Measurements from ENCODE around the gene SEC24D.

SEC24D gene

DNA sequence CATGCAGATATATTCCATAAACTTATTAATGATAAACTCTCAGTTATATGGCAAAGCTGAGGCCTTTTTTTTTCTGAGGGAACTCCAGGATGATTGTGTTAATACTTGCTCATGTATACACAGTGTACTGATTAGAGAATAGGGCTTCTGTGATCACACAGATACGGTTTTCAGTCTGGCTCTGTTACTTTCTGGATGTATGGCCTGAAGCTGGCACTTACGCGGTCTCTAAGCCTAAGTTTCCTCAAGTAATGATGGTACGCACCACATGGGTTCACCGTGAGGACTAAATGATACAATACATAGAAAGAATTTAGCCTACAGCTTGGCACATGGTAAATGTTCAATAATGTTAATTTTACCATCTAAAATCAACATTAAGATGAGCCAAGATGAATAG is 73.8 kb downstream of the SEC24D start:
- Histone ChIP-seq H3K4me1 (ENCODE audit: control insufficient read depth, insufficient read depth, low read length) (no peaks in the 10 kb centered on the region; the same call in 1 of the 2 replicates), H3K27me3 (ENCODE audit: control insufficient read depth, insufficient read depth, low read length) (no peaks in the 10 kb centered on the region), H3K9me3 (ENCODE audit: control insufficient read depth, insufficient read depth, low read length) (no peaks in the 10 kb centered on the region), H3K36me3 (ENCODE audit: control insufficient read depth, insufficient read depth, low read length) (peaks cover 6% of the 10 kb centered on the region; the same call in 1 of the 2 replicates), H3K4me3 (ENCODE audit: low read length) (no peak overlapping the region), H3K27ac (ENCODE audit: low read length) (no peak overlapping the region)
- no CpG with 5 or more reads among the region's 5 CpGs for WGBS (ENCODE audit: insufficient coverage, insufficient read length)
- DNase-seq (ENCODE audit: low read depth, low spot score), result no peak

GRCh38 chr4:118761397-118762016 is 74.4 kb downstream of the SEC24D start:
- no CpG with 5 or more reads among the region's 2 CpGs for WGBS (ENCODE audit: insufficient coverage, insufficient read length)

GRCh38 chr4:118760493-118760892 is 75.4 kb downstream of the SEC24D start:
- Histone ChIP-seq H3K36me3 (ENCODE audit: control insufficient read depth, insufficient read depth, low read length) (no peaks in the 10 kb centered on the region; the same call in 1 of the 2 replicates), H3K4me3 (ENCODE audit: low read length) (no peak overlapping the region), H3K27me3 (ENCODE audit: control insufficient read depth, insufficient read depth, low read length) (no peaks in the 10 kb centered on the region), H3K27ac (ENCODE audit: low read length) (no peak overlapping the region), H3K9me3 (ENCODE audit: control insufficient read depth, insufficient read depth, low read length) (no peaks in the 10 kb centered on the region), H3K4me1 (ENCODE audit: control insufficient read depth, insufficient read depth, low read length) (no peaks in the 10 kb centered on the region)
- DNase-seq (ENCODE audit: low read depth, low spot score), result no peak
- WGBS (ENCODE audit: insufficient coverage, insufficient read length), result no CpG with 5 or more reads among the region's 5 CpGs

More at GRCh38 chr4:118761397-118762016, 74.4 kb downstream of the SEC24D start:
- H3K27me3 ChIP-seq (ENCODE audit: control insufficient read depth, insufficient read depth, low read length), result no peaks in the 10 kb centered on the region
- H3K27ac ChIP-seq (ENCODE audit: low read length), result no peak overlapping the region
- H3K9me3 ChIP-seq (ENCODE audit: control insufficient read depth, insufficient read depth, low read length), result no peaks in the 10 kb centered on the region
- H3K36me3 ChIP-seq (ENCODE audit: control insufficient read depth, insufficient read depth, low read length), result peaks cover under 1% of the 10 kb centered on the region; the same call in 1 of the 2 replicates
- no peak for DNase-seq (ENCODE audit: low read depth, low spot score)
- H3K4me1 ChIP-seq (ENCODE audit: control insufficient read depth, insufficient read depth, low read length), result no peaks in the 10 kb centered on the region
- H3K4me3 ChIP-seq (ENCODE audit: low read length), result no peak overlapping the region

GRCh38 chr4:118760092-118760491 is 75.8 kb downstream of the SEC24D start:
- Histone ChIP-seq H3K27me3 (ENCODE audit: control insufficient read depth, insufficient read depth, low read length) (no peaks in the 10 kb centered on the region), H3K4me3 (ENCODE audit: low read length) (no peak overlapping the region), H3K27ac (ENCODE audit: low read length) (no peak overlapping the region), H3K36me3 (ENCODE audit: control insufficient read depth, insufficient read depth, low read length) (no peaks in the 10 kb centered on the region; the same call in 1 of the 2 replicates), H3K4me1 (ENCODE audit: control insufficient read depth, insufficient read depth, low read length) (no peaks in the 10 kb centered on the region), H3K9me3 (ENCODE audit: control insufficient read depth, insufficient read depth, low read length) (no peaks in the 10 kb centered on the region)
- WGBS (ENCODE audit: insufficient coverage, insufficient read length), result no CpG with 5 or more reads among the region's 3 CpGs
- no peak for DNase-seq (ENCODE audit: low read depth, low spot score)

DNA sequence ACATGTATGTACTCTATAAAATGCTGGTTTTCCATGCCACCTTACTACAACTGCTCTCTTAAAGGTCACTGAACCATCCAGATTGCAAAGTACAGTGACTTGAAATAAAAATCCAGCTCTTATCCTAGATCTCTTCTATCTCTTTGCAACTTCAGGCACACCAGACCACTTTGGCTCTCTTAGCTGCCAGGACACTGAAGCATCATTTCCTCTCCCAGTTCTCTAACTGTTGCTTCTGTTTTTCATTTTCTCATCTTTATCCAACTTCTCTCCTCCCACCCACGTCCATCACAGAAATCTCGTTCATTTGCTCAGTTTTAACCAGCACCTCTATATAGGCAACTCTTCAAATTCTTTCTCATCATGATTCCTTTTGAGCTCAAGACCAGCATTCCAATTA is 76.4 kb downstream of the SEC24D start:
- no peaks in the 10 kb centered on the region; the same call in 1 of the 2 replicates for H3K36me3 ChIP-seq (ENCODE audit: control insufficient read depth, insufficient read depth, low read length)
- H3K4me3 ChIP-seq (ENCODE audit: low read length), result no peak overlapping the region
- WGBS (ENCODE audit: insufficient coverage, insufficient read length), result 100% methylated on average over 2 of the region's 2 CpGs
- no peak overlapping the region for H3K27ac ChIP-seq (ENCODE audit: low read length)
- H3K27me3 ChIP-seq (ENCODE audit: control insufficient read depth, insufficient read depth, low read length), result no peaks in the 10 kb centered on the region
- H3K4me1 ChIP-seq (ENCODE audit: control insufficient read depth, insufficient read depth, low read length), result no peaks in the 10 kb centered on the region
- no peaks in the 10 kb centered on the region for H3K9me3 ChIP-seq (ENCODE audit: control insufficient read depth, insufficient read depth, low read length)
- no peak for DNase-seq (ENCODE audit: low read depth, low spot score)

GRCh38 chr4:118758293-118758692 is 77.6 kb downstream of the SEC24D start:
- H3K27ac ChIP-seq (ENCODE audit: low read length), result no peak overlapping the region
- 100% methylated on average over 1 of the region's 5 CpGs for WGBS (ENCODE audit: insufficient coverage, insufficient read length)

DNA sequence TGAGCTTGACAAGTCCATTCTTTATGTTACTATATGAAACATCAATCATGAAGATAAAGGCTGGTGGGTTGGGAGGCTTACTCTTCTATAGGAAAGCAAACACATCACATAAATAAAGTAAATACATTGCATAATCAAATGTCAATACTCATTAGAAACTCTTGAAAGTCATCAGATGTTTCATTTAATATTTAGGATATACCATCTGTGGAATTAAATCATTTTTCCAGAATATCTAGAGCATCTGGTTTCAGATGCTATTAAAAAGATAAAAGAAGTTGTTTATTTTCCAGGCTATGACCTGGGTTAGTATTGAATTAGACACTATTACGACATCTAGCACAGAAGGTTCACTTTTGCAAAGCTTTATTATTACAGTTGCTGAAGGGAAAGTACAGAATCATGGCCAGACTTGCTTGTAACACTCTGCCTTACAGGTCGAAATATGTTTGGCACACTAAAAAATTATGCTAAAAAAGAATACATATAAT is 78.1 kb downstream of the SEC24D start:
- H3K27ac ChIP-seq (ENCODE audit: low read length), result no peak overlapping the region
- no peak overlapping the region for H3K4me3 ChIP-seq (ENCODE audit: low read length)
- no peaks in the 10 kb centered on the region for H3K9me3 ChIP-seq (ENCODE audit: control insufficient read depth, insufficient read depth, low read length)
- no peaks in the 10 kb centered on the region; the same call in 1 of the 2 replicates for H3K36me3 ChIP-seq (ENCODE audit: control insufficient read depth, insufficient read depth, low read length)
- H3K4me1 ChIP-seq (ENCODE audit: control insufficient read depth, insufficient read depth, low read length), result no peaks in the 10 kb centered on the region
- DNase-seq (ENCODE audit: low read depth, low spot score), result no peak
- no CpG with 5 or more reads among the region's 2 CpGs for WGBS (ENCODE audit: insufficient coverage, insufficient read length)
- no peaks in the 10 kb centered on the region for H3K27me3 ChIP-seq (ENCODE audit: control insufficient read depth, insufficient read depth, low read length)

More at GRCh38 chr4:118758293-118758692, 77.6 kb downstream of the SEC24D start:
- H3K4me3 ChIP-seq (ENCODE audit: low read length), result no peak overlapping the region
- H3K27me3 ChIP-seq (ENCODE audit: control insufficient read depth, insufficient read depth, low read length), result no peaks in the 10 kb centered on the region
- no peak for DNase-seq (ENCODE audit: low read depth, low spot score)
- H3K36me3 ChIP-seq (ENCODE audit: control insufficient read depth, insufficient read depth, low read length), result no peaks in the 10 kb centered on the region; the same call in 1 of the 2 replicates
- H3K9me3 ChIP-seq (ENCODE audit: control insufficient read depth, insufficient read depth, low read length), result no peaks in the 10 kb centered on the region
- no peaks in the 10 kb centered on the region for H3K4me1 ChIP-seq (ENCODE audit: control insufficient read depth, insufficient read depth, low read length)

- H3K4me1 ChIP-seq (ENCODE audit: control insufficient read depth, insufficient read depth, low read length), result no peaks in the 10 kb centered on the region
- H3K27ac ChIP-seq (ENCODE audit: low read length), result no peak overlapping the region
- H3K9me3 ChIP-seq (ENCODE audit: control insufficient read depth, insufficient read depth, low read length), result no peaks in the 10 kb centered on the region
- no CpG with 5 or more reads among the region's 1 CpG for WGBS (ENCODE audit: insufficient coverage, insufficient read length)
- H3K27me3 ChIP-seq (ENCODE audit: control insufficient read depth, insufficient read depth, low read length), result no peaks in the 10 kb centered on the region
- H3K36me3 ChIP-seq (ENCODE audit: control insufficient read depth, insufficient read depth, low read length), result no peaks in the 10 kb centered on the region; the same call in 1 of the 2 replicates
- DNase-seq (ENCODE audit: low read depth, low spot score), result no peak
- H3K4me3 ChIP-seq (ENCODE audit: low read length), result no peak overlapping the region
These were observed 79.0 kb downstream of the SEC24D start for GRCh38 chr4:118756958-118757357.

DNA sequence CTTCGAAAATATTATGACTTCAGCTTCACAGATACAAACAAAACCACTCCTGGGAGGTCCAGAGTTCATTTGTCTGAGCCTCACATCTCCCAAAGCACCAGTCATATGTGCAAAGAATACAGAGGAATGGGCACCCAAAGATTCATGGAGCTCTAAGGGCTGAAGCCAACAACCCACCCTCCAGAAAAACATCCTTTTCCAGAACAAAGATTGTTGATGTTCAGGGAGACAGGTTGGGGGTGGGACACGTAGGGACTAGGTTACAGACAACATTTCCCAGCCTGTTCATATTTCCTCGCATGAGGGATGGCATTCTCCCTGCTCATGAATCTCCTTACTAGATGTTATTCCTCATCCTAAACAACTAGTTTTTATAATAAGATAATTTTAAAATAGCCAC is 79.5 kb downstream of the SEC24D start:
- H3K27me3 ChIP-seq (ENCODE audit: control insufficient read depth, insufficient read depth, low read length), result no peaks in the 10 kb centered on the region
- H3K9me3 ChIP-seq (ENCODE audit: control insufficient read depth, insufficient read depth, low read length), result no peaks in the 10 kb centered on the region
- no peaks in the 10 kb centered on the region for H3K4me1 ChIP-seq (ENCODE audit: control insufficient read depth, insufficient read depth, low read length)
- no peak overlapping the region for H3K4me3 ChIP-seq (ENCODE audit: low read length)
- no CpG with 5 or more reads among the region's 3 CpGs for WGBS (ENCODE audit: insufficient coverage, insufficient read length)
- no peak for DNase-seq (ENCODE audit: low read depth, low spot score)
- H3K27ac ChIP-seq (ENCODE audit: low read length), result no peak overlapping the region
- peaks cover 3% of the 10 kb centered on the region; the same call in 1 of the 2 replicates for H3K36me3 ChIP-seq (ENCODE audit: control insufficient read depth, insufficient read depth, low read length)

- no peak for DNase-seq (ENCODE audit: low read depth, low spot score)
- no peaks in the 10 kb centered on the region for H3K27me3 ChIP-seq (ENCODE audit: control insufficient read depth, insufficient read depth, low read length)
- H3K4me3 ChIP-seq (ENCODE audit: low read length), result no peak overlapping the region
- H3K27ac ChIP-seq (ENCODE audit: low read length), result no peak overlapping the region
- H3K4me1 ChIP-seq (ENCODE audit: control insufficient read depth, insufficient read depth, low read length), result no peaks in the 10 kb centered on the region
- no peaks in the 10 kb centered on the region for H3K9me3 ChIP-seq (ENCODE audit: control insufficient read depth, insufficient read depth, low read length)
- peaks cover 4% of the 10 kb centered on the region; the same call in 1 of the 2 replicates for H3K36me3 ChIP-seq (ENCODE audit: control insufficient read depth, insufficient read depth, low read length)
- no CpG with 5 or more reads among the region's 2 CpGs for WGBS (ENCODE audit: insufficient coverage, insufficient read length)
These were observed 80.3 kb downstream of the SEC24D start for GRCh38 chr4:118755438-118756226.
